ENCODE measurements around the gene PRR20E.
"Not testable (repeated sequence)": the region's sequence is repeated elsewhere in the genome, so short reads cannot be mapped to it uniquely, and the experiment has no call there.

Gene PRR20E

DNA sequence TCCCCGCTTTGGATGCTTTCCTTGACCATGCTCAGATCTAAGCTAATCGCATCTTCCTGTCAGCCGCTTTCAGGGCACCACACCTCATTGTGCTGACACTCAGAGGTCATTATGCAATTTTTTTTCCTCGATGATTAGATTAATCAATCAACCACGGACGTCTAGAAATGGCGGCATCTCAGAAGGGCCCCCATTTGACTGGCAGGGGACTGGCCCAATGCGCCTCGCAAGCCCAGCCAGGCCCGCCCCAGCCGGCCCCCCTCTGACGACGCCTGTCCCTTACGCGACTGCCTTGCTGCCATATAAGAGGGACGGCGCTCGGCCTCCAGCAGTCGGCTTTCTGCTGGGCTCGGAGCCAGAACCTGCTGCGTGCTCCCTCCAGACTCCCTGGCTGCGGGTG, at the start of gene PRR20E:
PRR20E (plus strand) TSS at position 301 of the 400 bp plus-strand sequence. CDS start 387 bp downstream, outside the sequence.
- not testable (repeated sequence) for DNase-seq (ENCODE audit: low spot score)

DNA sequence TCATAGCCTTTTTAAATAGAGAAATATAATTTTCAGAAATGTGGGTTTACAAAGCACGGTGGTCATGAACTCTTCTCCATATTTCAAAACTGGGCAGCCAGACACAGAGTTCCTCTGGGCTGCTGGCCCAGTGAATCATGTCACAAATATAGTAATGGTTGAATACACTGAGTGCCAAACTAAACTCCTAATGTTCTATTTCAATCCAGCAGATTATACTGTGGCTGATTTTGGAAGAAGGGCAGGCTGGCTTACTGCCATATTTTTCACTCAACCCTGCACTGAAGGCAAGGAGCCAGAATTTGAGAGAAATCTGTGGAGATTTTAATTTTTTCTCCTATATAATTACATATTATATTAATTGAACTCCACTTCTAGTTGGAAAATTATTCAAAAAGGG, 43.3 kb upstream of the PRR20E start:
- TF ChIP-seq, protein P1, sequence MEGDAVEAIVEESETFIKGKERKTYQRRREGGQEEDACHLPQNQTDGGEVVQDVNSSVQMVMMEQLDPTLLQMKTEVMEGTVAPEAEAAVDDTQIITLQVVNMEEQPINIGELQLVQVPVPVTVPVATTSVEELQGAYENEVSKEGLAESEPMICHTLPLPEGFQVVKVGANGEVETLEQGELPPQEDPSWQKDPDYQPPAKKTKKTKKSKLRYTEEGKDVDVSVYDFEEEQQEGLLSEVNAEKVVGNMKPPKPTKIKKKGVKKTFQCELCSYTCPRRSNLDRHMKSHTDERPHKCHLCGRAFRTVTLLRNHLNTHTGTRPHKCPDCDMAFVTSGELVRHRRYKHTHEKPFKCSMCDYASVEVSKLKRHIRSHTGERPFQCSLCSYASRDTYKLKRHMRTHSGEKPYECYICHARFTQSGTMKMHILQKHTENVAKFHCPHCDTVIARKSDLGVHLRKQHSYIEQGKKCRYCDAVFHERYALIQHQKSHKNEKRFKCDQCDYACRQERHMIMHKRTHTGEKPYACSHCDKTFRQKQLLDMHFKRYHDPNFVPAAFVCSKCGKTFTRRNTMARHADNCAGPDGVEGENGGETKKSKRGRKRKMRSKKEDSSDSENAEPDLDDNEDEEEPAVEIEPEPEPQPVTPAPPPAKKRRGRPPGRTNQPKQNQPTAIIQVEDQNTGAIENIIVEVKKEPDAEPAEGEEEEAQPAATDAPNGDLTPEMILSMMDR (IDR thresholded peaks at IDR 0.05; ENCODE audit: extremely low read depth, missing control alignments), result no peak
- no peak for DNase-seq (ENCODE audit: low spot score)

DNA sequence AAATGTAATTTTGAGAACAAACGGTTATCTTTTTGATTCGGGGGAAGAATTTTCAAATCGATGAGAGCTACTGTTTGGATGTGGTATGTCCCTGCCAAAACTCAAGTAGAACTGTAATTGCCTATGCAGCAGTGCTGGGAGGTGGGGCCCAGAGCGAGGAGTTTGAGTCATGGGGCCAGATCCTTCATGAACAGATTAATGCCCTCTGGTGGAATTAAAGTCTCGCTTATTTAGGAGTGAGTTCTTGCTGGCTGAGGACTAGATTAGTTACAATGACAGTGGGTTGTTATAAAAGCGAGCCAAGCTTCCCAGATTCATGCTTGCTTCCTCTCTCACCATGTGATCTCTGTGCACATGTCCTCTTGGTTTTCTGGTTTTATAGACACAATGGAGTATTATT, 38.1 kb upstream of the PRR20E start:
- TF ChIP-seq, protein P1 (IDR thresholded peaks at IDR 0.05; ENCODE audit: extremely low read depth, missing control alignments), result no peak
- DNase-seq (ENCODE audit: low spot score), result no peak

DNA sequence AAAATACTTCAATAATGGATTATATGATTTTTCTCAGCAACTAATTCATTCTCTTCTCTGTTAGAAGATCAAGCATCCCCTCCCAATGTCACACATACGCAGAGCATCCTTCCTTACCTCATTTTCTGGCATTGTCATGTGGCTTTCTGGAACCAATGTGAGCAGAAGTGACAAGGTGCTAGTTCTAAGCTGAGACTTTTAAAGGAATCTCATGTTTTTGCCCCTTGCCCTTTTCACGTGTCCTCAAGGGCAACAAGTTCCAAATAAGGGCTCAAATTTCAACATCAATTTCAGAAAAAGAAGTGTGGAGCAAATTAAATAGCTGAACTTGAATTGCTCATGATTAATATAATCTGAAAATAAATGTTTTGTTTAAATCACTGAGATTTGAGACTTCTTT, 30.9 kb upstream of the PRR20E start:
- no peak for DNase-seq (ENCODE audit: low spot score)
- TF ChIP-seq, protein P1 (IDR thresholded peaks at IDR 0.05; ENCODE audit: extremely low read depth, missing control alignments), result no peak

DNA sequence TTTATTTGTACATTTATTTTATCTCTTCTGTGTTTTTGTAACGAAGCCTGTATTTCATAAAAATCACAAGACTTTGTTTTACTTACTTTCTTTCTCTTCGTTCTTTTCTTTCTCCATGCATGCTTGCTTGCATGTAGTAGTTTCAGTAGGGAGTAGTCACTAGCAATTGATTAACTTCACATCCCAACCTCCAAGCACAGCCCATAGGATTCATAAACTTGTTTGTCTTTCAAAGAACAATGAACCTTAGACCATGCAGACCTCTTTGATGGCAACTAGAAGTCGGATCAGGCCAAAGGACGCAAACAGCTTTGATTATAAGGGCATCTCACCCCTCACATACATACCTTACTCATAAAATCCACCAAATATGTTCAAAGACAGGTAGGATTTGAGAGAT, 29.4 kb upstream of the PRR20E start:
- TF ChIP-seq, protein P1 (IDR thresholded peaks at IDR 0.05; ENCODE audit: extremely low read depth, missing control alignments), result no peak
- DNase-seq (ENCODE audit: low spot score), result no peak

DNA sequence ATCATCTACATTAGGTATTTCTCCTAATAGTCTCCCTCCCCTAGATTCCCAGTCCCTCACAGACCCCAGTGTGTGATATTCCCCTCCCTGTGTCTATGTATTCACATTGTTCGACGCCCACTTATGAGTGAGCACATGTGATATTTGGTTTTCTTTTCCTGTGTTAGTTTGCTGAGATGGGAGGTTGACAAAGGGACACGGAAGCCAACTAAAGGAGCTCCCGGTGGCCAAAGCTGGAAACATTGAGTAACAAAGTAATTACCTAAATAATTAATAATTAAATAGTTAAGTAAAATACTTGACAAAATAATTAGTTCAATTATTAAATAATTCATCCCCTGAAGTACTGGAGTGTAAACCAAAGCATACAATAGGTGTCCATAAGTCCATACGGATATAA, 28.0 kb upstream of the PRR20E start:
- DNase-seq (ENCODE audit: low spot score), result no peak
- TF ChIP-seq, protein P1 (IDR thresholded peaks at IDR 0.05; ENCODE audit: extremely low read depth, missing control alignments), result no peak

DNA sequence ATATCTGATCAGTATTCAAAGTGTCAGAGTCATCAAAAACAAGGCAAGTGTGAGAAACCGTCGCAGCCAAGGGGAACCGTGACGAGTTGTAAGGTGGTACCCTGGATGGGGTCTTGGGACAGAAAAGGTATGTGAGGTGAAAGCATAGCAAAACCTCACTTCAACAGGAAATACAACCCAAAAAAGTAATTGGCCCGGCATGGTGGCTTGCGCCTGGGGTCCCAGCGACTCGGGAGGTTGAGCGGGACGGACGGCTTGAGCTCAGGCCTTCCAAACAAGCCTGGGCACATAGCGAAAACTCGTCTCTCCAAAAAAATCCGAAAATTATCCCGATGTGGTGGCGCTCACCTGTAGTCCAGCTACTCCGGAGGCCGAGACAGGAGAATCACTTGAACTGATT, 27.2 kb upstream of the PRR20E start:
- DNase-seq (ENCODE audit: low spot score), result not testable (repeated sequence)

DNA sequence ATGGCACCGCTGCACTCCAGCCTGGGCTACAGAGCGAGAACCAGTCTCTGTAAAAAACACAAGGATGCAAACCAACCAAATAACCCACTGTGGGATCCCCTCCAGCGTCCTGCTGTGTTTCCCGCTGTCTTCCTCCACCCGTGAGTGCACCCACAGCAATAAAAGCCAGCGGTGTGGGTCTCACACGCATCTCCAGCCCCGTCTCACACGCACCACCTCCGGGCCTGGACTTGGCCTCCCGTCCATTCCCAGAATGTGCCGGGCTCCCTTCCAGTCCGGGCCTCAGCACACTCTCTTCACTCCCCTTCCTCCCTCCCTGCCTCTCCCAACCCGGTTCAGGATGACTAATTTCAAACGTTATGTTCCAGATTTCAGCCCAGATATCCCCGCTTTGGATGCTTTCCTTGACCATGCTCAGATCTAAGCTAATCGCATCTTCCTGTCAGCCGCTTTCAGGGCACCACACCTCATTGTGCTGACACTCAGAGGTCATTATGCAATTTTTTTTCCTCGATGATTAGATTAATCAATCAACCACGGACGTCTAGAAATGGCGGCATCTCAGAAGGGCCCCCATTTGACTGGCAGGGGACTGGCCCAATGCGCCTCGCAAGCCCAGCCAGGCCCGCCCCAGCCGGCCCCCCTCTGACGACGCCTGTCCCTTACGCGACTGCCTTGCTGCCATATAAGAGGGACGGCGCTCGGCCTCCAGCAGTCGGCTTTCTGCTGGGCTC, 26.6 kb upstream of the PRR20E start, which contains the start of gene PRR20A:
PRR20A (plus strand) TSS at position 684 of the 734 bp plus-strand sequence. CDS start 387 bp downstream, outside the sequence.
- not testable (repeated sequence) for DNase-seq (ENCODE audit: low spot score)

DNA sequence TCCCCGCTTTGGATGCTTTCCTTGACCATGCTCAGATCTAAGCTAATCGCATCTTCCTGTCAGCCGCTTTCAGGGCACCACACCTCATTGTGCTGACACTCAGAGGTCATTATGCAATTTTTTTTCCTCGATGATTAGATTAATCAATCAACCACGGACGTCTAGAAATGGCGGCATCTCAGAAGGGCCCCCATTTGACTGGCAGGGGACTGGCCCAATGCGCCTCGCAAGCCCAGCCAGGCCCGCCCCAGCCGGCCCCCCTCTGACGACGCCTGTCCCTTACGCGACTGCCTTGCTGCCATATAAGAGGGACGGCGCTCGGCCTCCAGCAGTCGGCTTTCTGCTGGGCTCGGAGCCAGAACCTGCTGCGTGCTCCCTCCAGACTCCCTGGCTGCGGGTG, 19.8 kb upstream of the PRR20E start, which contains the start of gene PRR20B:
PRR20B (plus strand) TSS at position 301 of the 400 bp plus-strand sequence. CDS start 387 bp downstream, outside the sequence.
- DNase-seq (ENCODE audit: low spot score), result not testable (repeated sequence)

DNA sequence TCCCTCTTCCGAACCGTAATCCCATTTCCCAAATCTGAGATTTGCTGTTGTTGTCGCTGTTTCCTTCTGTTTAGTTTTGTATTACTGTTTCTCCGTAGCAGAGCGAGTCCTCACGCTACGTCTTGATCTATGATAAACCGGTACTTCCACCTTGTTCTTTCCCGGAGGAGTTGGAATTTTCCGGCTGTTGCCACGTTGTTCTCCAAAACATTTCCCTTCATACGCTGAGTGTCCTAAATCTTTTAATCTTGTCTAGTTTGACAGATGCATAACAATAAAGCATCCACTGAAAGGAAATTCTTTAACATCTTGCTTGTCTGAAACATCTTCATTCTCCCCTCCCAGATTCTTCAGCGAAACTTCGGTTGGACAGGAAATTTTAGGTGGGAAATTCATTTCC, 18.9 kb upstream of the PRR20E start:
- not testable (repeated sequence) for DNase-seq (ENCODE audit: low spot score)

DNA sequence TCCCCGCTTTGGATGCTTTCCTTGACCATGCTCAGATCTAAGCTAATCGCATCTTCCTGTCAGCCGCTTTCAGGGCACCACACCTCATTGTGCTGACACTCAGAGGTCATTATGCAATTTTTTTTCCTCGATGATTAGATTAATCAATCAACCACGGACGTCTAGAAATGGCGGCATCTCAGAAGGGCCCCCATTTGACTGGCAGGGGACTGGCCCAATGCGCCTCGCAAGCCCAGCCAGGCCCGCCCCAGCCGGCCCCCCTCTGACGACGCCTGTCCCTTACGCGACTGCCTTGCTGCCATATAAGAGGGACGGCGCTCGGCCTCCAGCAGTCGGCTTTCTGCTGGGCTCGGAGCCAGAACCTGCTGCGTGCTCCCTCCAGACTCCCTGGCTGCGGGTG, 13.2 kb upstream of the PRR20E start, which contains the start of gene PRR20C:
PRR20C (plus strand) TSS at position 301 of the 400 bp plus-strand sequence. CDS start 387 bp downstream, outside the sequence.
- DNase-seq (ENCODE audit: low spot score), result not testable (repeated sequence)

DNA sequence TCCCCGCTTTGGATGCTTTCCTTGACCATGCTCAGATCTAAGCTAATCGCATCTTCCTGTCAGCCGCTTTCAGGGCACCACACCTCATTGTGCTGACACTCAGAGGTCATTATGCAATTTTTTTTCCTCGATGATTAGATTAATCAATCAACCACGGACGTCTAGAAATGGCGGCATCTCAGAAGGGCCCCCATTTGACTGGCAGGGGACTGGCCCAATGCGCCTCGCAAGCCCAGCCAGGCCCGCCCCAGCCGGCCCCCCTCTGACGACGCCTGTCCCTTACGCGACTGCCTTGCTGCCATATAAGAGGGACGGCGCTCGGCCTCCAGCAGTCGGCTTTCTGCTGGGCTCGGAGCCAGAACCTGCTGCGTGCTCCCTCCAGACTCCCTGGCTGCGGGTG, 6.7 kb upstream of the PRR20E start, which contains the start of gene PRR20D:
PRR20D (plus strand) TSS at position 301 of the 400 bp plus-strand sequence. CDS start 387 bp downstream, outside the sequence.
- DNase-seq (ENCODE audit: low spot score), result not testable (repeated sequence)

Data from GM20000 (cell line).